Stimulated activated CD4-positive, alpha-beta T cell treated with anti-CD3 and anti-CD28 coated beads, TNF-alpha, amount 100 ng/mL, for 1 hour (primary cell): ENCODE data around the gene LAPTM4A.
"Not testable (repeated sequence)": the region's sequence is repeated elsewhere in the genome, so short reads cannot be mapped to it uniquely, and the experiment has no call there.

ENCODE experiments used
- DNase-seq, 3 donors: peaks; one replicate each; pipeline ENCODE4 v3.0.0-alpha.2; 2020; ENCODE audit warnings: low read depth in 3 of 3, low spot score in 1 of 3

Gene LAPTM4A

GRCh38 chr2:20077411-20077940 lies 26.0 kb upstream of the LAPTM4A start:
- DNase-seq: no peak

- DNase-seq: no peak
Measured at GRCh38 chr2:20076757-20077156, 25.3 kb upstream of the LAPTM4A start.

- DNase-seq: no peak
Measured at GRCh38 chr2:20074901-20075300, 23.5 kb upstream of the LAPTM4A start.

GRCh38 chr2:20074046-20074648 lies 22.7 kb upstream of the LAPTM4A start:
- DNase-seq: not testable (repeated sequence)

GRCh38 chr2:20073460-20073859 lies 22.0 kb upstream of the LAPTM4A start:
- no peak for DNase-seq

GRCh38 chr2:20072436-20073158 lies 21.2 kb upstream of the LAPTM4A start:
- no peak for DNase-seq

GRCh38 chr2:20071397-20072383 lies 20.3 kb upstream of the LAPTM4A start:
- no peak for DNase-seq

GRCh38 chr2:20069756-20070155 lies 18.3 kb upstream of the LAPTM4A start:
- DNase-seq: no peak

GRCh38 chr2:20067992-20068584 lies 16.7 kb upstream of the LAPTM4A start:
- no peak for DNase-seq

GRCh38 chr2:20065885-20066602 lies 14.6 kb upstream of the LAPTM4A start:
- DNase-seq: no peak

- DNase-seq: no peak
Measured at GRCh38 chr2:20064841-20065240, 13.4 kb upstream of the LAPTM4A start.

GRCh38 chr2:20064421-20064820 lies 13.0 kb upstream of the LAPTM4A start:
- no peak for DNase-seq

GRCh38 chr2:20062615-20063545 lies 11.5 kb upstream of the LAPTM4A start:
- DNase-seq: no peak

- DNase-seq: no peak
Measured at GRCh38 chr2:20061940-20062339, 10.5 kb upstream of the LAPTM4A start.

GRCh38 chr2:20061476-20061875 lies 10.0 kb upstream of the LAPTM4A start:
- DNase-seq: no peak

GRCh38 chr2:20060106-20060505 lies 8.7 kb upstream of the LAPTM4A start:
- no peak for DNase-seq

GRCh38 chr2:20057268-20057667 lies 5.8 kb upstream of the LAPTM4A start:
- DNase-seq: no peak

- DNase-seq: no peak
Measured at GRCh38 chr2:20054931-20055330, 3.5 kb upstream of the LAPTM4A start.

GRCh38 chr2:20054119-20054518 lies 2.7 kb upstream of the LAPTM4A start:
- no peak for DNase-seq
